Measurements from ENCODE around the gene SAP25.

Gene SAP25

DNA sequence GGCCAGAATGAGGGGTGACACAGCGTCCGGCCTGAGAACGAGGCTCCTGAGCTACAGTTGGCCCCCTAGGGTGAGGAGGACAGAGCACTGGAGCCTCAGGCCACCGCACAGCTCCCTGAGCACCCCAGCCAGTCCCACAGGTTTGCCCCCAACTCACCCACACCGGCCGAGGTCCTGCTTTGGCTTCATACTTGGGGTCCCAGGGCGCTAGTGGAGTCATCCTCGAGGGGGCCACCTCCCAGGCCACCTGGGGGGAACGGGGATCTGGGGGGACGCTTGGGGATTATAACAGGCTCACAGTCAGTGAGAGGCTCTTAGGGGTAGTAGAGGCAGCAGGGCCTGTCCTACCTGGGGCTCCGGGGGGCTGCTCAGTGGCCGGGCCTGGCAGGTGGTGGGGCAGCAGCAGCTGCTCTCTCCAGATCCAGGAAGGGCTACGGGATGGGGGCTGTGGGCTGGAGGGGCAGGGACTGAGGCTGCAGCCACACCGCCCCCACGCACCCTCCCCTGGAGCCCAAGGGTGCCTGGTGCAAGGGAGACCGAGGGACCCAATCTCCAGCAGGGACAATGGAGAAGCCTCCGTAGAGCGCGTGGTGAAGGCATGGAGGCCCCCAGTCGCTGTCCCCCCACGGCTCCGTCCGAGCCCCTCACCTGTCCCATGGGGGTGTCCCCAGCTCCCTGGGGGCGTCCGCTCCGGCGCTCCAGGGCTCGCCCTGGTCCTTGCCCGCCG, 588 bp downstream of the SAP25 start:
- ChIA-PET POLR2A (ENCODE audit: low non-redundant PET) (no interaction called here), CTCF (interaction anchor here (0.7 to 0.8 kb wide), 2 partner anchors 14 to 104 kb away, joined by 3 read pairs; no protein-coding TSS in a partner anchor)
- TF ChIP-seq, protein P1, sequence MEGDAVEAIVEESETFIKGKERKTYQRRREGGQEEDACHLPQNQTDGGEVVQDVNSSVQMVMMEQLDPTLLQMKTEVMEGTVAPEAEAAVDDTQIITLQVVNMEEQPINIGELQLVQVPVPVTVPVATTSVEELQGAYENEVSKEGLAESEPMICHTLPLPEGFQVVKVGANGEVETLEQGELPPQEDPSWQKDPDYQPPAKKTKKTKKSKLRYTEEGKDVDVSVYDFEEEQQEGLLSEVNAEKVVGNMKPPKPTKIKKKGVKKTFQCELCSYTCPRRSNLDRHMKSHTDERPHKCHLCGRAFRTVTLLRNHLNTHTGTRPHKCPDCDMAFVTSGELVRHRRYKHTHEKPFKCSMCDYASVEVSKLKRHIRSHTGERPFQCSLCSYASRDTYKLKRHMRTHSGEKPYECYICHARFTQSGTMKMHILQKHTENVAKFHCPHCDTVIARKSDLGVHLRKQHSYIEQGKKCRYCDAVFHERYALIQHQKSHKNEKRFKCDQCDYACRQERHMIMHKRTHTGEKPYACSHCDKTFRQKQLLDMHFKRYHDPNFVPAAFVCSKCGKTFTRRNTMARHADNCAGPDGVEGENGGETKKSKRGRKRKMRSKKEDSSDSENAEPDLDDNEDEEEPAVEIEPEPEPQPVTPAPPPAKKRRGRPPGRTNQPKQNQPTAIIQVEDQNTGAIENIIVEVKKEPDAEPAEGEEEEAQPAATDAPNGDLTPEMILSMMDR (conservative IDR thresholded peaks at IDR 0.05; ENCODE audit: low read depth): no peak

DNA sequence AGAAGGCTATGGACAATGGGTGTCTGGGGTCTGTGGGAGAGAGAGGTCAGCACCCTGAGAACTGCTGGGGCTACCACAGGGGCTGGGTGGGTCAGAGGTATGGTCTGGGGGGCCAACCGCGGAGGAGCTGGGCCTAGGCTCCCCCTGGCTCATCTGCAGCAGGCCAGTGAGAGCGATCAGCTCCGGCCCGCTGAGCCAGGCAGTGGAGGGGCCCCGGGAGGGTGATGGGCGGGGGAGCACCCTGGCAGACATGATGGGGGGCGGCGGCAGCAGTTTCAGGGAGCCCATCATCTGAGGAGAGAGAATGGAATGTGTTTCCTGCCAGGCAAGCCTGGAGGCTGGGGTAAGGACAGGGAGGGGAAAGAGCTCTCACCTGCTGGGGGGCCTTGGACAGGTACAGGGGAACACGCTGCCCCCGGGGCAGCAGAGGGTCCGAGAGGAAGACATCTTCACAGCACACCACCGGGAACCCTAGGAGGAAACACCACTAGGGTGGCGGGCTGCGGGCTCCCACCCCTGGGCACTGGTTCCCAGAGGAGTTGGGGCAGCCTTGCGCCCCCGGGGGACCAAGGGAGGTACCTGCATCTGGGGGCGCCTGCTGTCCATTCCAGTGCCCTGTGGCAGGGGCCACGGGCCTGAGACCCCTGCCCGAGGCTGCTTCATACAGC, 1.3 kb downstream of the SAP25 start:
- H3K27ac ChIP-seq: peak overlapping the region; percentile 6; the same call in 1 of the 2 replicates
- ChIA-PET CTCF (interaction anchor here (0.7 to 0.8 kb wide), 2 partner anchors 14 to 103 kb away, joined by 3 read pairs; no protein-coding TSS in a partner anchor), POLR2A (ENCODE audit: low non-redundant PET) (no interaction called here)
- TF ChIP-seq, protein P1 (conservative IDR thresholded peaks at IDR 0.05; ENCODE audit: low read depth): no peak
- DNase-seq (ENCODE audit: low spot score): no peak

More for the DNA sequence above, 588 bp downstream of the SAP25 start:
- DNase-seq (ENCODE audit: low spot score): no peak
- no peak overlapping the region for H3K27ac ChIP-seq

DNA sequence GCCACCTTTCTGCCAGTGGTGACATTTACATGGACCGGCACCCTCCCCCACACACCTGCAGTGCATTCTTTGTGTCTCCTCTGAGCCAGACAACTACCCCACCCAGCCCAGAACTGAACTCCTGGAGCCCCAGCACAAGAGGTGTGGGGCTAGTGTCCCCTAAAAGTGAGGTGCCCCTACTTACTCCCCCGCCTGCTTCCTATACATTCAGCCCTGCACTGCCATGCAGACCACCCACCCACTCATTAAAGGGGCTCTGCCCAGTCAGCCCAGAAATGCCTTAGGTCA, 1.9 kb downstream of the SAP25 start:
- DNase-seq (ENCODE audit: low spot score): no peak
- ChIA-PET POLR2A (ENCODE audit: low non-redundant PET) (interaction anchor here (1.1 kb wide), 1 partner anchor 13 kb away, joined by 4 read pairs; no protein-coding TSS in a partner anchor), CTCF (interaction anchor here (0.7 to 1.8 kb wide), 2 partner anchors 11 to 280 kb away, joined by 3 to 5 read pairs; no protein-coding TSS in a partner anchor)
- TF ChIP-seq, protein P1 (conservative IDR thresholded peaks at IDR 0.05; ENCODE audit: low read depth): no peak
- H3K27ac ChIP-seq: peak overlapping the region; percentile 6; the same call in 1 of the 2 replicates

DNA sequence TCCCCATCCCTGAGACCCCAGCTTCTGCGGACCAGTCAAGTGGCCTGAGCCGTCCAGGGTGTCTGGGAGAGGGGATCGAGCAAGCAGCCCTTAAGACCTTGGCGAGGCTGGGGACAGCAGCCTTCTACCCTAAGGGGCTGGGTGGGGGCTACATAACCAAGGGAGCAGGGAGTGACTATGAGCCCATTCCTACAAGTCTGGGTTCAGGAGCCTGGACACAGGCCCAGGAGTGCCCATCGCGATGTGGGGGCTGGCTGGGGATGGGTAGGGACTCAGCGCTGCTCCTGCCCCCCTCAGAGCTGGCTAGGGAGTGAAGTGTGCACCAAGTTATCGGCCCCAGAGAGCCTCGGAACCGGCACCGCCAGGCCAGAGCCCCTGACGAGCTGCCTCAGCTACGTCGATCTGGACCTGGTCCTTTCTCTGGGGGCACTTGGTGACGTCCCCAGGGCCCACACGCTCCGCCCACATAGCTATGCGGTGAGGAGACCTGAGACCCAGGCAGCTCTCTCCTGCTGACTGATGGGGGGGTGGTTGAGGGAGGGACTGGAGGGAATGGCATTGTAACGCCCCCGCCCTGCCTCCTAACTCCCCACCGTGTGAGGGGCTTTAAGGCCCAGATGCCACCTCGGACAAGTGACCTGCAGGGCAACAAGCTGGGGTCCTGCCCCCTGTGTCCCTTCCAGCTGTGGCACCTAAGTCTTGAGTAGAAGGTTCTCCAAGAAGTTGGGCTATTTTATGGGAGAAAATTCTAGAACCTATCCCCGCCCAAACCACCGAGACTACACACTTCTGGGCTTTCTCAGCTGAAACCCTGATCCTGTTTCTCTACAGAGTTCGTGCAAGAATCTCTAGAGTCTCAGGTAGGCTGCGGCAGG, 2.5 kb downstream of the SAP25 start:
- no peak for DNase-seq (ENCODE audit: low spot score)
- no peak overlapping the region; the same call in 1 of the 2 replicates for H3K27ac ChIP-seq
- CTCF ChIA-PET: interaction anchor here (0.7 to 1.8 kb wide), 2 partner anchors 12 to 280 kb away, joined by 3 to 5 read pairs; no protein-coding TSS in a partner anchor
- POLR2A ChIA-PET (ENCODE audit: low non-redundant PET): interaction anchor here (1.1 kb wide), 1 partner anchor 14 kb away, joined by 4 read pairs; no protein-coding TSS in a partner anchor
- TF ChIP-seq, protein P1 (conservative IDR thresholded peaks at IDR 0.05; ENCODE audit: low read depth): no peak

DNA sequence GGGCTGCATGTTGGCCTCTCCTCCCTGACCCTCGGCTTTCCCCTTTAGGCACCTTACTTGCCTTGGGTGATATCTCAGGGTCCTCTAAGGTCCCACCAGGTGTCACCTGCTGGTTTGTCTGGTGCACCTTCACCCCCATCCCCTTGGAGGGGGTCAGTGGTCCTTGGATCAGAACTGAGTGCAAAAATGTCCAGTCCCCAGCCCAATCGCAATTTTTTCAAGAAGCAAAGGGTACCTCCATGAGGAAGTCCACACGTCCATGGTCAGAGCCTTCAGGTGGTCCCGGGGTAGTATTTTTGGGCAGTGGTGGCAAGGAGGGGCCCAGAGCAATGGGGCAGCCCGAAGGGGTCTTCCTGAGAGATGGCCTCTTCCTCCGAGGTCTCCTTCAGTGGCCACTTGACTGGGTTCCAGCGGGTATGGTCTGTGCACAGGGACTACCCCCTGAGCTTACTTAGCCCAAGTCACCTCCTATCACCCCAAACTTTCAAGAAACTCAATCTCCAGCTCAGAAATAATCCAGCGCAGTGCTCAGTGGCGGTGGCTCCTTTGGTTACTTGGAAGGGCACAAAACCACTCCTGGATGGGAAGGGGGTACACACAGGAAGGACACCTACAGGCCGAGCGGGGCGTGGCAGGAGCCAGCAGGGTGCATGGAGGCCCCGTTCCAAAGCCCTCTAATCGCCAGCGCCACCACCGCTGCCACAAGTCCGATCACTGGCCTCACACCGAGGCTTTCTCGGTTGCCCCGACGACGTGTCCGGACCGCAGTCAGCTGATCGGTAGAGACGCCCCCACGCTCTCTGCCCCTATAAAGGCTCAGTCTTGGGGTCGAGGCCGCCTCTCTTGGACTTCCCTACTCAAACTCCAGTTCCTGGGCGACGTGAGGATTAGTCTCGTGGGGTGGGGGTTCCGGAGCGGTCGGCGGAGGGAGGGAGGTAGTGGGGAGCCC, 4.5 kb downstream of the SAP25 start:
- no peak for DNase-seq (ENCODE audit: low spot score)
- ChIA-PET CTCF (interaction anchor here (0.5 to 1.1 kb wide), 6 partner anchors 9 to 324 kb away, joined by 3 to 4 read pairs (median 3); partner anchors contain the start of gene SPACDR), POLR2A (ENCODE audit: low non-redundant PET) (no interaction called here)
- H3K27ac ChIP-seq: 0 out of 2 replicates have a peak overlapping the region, but pooled peaks have one; percentile 8
- TF ChIP-seq, protein P1 (conservative IDR thresholded peaks at IDR 0.05; ENCODE audit: low read depth): peak; percentile 29
